Measurements from ENCODE around the gene ASPDH. TPM values are rescaled to one million over a fixed set of nuclear protein-coding genes. Genes with fewer than 3 reads are reported as not detected.

Gene ASPDH
- total RNA-seq, 1 experiment from 2014 or later = not detected

- no peaks in the 10 kb centered on the region for H3K4me1 ChIP-seq (ENCODE audit: control insufficient read depth, insufficient read depth, low read length)
- no TSS peak for BruUV-seq (replicated peaks)
- ChIA-PET POLR2A (no interaction called here), CTCF (no interaction called here)
- H3K27me3 ChIP-seq (ENCODE audit: control insufficient read depth, insufficient read depth, low read length) = no peaks in the 10 kb centered on the region
- intact Hi-C loops (cut with micrococcal nuclease; ENCODE audit: unreplicated experiment) (no loop called here), in situ Hi-C loops (cut with HindIII; ENCODE audit: low pct_unique_long_range_greater_than_20kb, low sequenced_read_pairs) (no loop called here)
- H3K36me3 ChIP-seq (ENCODE audit: control insufficient read depth, insufficient read depth, low read length) = no peaks in the 10 kb centered on the region
- no peak for ATAC-seq
- no peak overlapping the region for H3K4me3 ChIP-seq (ENCODE audit: low read depth in 2 of 2, low read length in 2 of 2)
- H3K27ac ChIP-seq (ENCODE audit: low read length) = no peak overlapping the region
- no peaks in the 10 kb centered on the region; the same call in 1 of the 2 replicates for H3K9me3 ChIP-seq (ENCODE audit: control insufficient read depth, insufficient read depth, low read depth, low read length)
- DNase-seq (ENCODE audit: low read depth, low spot score) = no peak
- TF ChIP-seq, protein P1, sequence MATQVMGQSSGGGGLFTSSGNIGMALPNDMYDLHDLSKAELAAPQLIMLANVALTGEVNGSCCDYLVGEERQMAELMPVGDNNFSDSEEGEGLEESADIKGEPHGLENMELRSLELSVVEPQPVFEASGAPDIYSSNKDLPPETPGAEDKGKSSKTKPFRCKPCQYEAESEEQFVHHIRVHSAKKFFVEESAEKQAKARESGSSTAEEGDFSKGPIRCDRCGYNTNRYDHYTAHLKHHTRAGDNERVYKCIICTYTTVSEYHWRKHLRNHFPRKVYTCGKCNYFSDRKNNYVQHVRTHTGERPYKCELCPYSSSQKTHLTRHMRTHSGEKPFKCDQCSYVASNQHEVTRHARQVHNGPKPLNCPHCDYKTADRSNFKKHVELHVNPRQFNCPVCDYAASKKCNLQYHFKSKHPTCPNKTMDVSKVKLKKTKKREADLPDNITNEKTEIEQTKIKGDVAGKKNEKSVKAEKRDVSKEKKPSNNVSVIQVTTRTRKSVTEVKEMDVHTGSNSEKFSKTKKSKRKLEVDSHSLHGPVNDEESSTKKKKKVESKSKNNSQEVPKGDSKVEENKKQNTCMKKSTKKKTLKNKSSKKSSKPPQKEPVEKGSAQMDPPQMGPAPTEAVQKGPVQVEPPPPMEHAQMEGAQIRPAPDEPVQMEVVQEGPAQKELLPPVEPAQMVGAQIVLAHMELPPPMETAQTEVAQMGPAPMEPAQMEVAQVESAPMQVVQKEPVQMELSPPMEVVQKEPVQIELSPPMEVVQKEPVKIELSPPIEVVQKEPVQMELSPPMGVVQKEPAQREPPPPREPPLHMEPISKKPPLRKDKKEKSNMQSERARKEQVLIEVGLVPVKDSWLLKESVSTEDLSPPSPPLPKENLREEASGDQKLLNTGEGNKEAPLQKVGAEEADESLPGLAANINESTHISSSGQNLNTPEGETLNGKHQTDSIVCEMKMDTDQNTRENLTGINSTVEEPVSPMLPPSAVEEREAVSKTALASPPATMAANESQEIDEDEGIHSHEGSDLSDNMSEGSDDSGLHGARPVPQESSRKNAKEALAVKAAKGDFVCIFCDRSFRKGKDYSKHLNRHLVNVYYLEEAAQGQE (IDR thresholded peaks at IDR 0.05; ENCODE audit: insufficient read depth in 1 of 2, low read depth in 2 of 2, low read length in 1 of 2) = no peak
- TF ChIP-seq CTCF (IDR thresholded peaks at IDR 0.05) (no peak), SIN3A (IDR thresholded peaks at IDR 0.05; ENCODE audit: borderline replicate concordance, insufficient read depth, low read depth, low read length) (no peak), POLR2AphosphoS5 (IDR thresholded peaks at IDR 0.05; ENCODE audit: low read depth, low read length) (no peak), TCF7L2 (IDR thresholded peaks at IDR 0.05; ENCODE audit: low read depth, low read length) (no peak)
Observed at GRCh38 chr19:50485284-50485955, 28.3 kb downstream of the ASPDH start.

- H3K4me3 ChIP-seq (ENCODE audit: low read depth in 2 of 2, low read length in 2 of 2) = no peak overlapping the region
- H3K36me3 ChIP-seq (ENCODE audit: control insufficient read depth, insufficient read depth, low read length) = no peaks in the 10 kb centered on the region
- BruUV-seq (replicated peaks) = TSS peak; percentile 82
- DNase-seq (ENCODE audit: low read depth, low spot score) (no peak), ATAC-seq (no peak)
- in situ Hi-C loops (cut with HindIII; ENCODE audit: low pct_unique_long_range_greater_than_20kb, low sequenced_read_pairs) (no loop called here), intact Hi-C loops (cut with micrococcal nuclease; ENCODE audit: unreplicated experiment) (no loop called here)
- no peak for TF ChIP-seq SIN3A (IDR thresholded peaks at IDR 0.05; ENCODE audit: borderline replicate concordance, insufficient read depth, low read depth, low read length)
- TF ChIP-seq POLR2AphosphoS5 (IDR thresholded peaks at IDR 0.05; ENCODE audit: low read depth, low read length) = no peak
- TF ChIP-seq, protein P1 (IDR thresholded peaks at IDR 0.05; ENCODE audit: insufficient read depth in 1 of 2, low read depth in 2 of 2, low read length in 1 of 2) = no peak
- no peak for TF ChIP-seq TCF7L2 (IDR thresholded peaks at IDR 0.05; ENCODE audit: low read depth, low read length)
- no peak for TF ChIP-seq CTCF (IDR thresholded peaks at IDR 0.05)
- no peak overlapping the region for H3K27ac ChIP-seq (ENCODE audit: low read length)
- no peaks in the 10 kb centered on the region; the same call in 1 of the 2 replicates for H3K9me3 ChIP-seq (ENCODE audit: control insufficient read depth, insufficient read depth, low read depth, low read length)
- H3K27me3 ChIP-seq (ENCODE audit: control insufficient read depth, insufficient read depth, low read length) = no peaks in the 10 kb centered on the region
- H3K4me1 ChIP-seq (ENCODE audit: control insufficient read depth, insufficient read depth, low read length) = no peaks in the 10 kb centered on the region
- POLR2A ChIA-PET = no interaction called here
- CTCF ChIA-PET = no interaction called here
Observed at GRCh38 chr19:50482916-50483315, 30.8 kb downstream of the ASPDH start.

All from Panc1 (cell line).